ENCODE measurements around the gene MATR3.

The MATR3 gene

GRCh38 chr5:139272471-139273321 lies 20.8 kb upstream of the MATR3 start:
- DNase-seq, result peak; percentile 43 to 60

DNA sequence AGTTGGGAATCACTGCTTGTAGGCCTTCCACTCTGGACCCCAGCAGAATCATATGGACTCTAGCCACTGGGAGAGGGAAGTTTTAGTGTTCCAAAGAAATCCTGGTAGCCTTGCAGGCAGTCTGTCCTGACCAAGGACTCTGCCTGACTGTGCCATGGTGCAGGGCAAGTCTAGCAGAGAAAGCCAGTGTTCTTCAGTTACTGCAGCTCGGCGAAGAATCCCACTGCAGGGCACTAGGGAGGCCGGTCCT lies 20.3 kb upstream of the MATR3 start:
- no peak for DNase-seq

DNA sequence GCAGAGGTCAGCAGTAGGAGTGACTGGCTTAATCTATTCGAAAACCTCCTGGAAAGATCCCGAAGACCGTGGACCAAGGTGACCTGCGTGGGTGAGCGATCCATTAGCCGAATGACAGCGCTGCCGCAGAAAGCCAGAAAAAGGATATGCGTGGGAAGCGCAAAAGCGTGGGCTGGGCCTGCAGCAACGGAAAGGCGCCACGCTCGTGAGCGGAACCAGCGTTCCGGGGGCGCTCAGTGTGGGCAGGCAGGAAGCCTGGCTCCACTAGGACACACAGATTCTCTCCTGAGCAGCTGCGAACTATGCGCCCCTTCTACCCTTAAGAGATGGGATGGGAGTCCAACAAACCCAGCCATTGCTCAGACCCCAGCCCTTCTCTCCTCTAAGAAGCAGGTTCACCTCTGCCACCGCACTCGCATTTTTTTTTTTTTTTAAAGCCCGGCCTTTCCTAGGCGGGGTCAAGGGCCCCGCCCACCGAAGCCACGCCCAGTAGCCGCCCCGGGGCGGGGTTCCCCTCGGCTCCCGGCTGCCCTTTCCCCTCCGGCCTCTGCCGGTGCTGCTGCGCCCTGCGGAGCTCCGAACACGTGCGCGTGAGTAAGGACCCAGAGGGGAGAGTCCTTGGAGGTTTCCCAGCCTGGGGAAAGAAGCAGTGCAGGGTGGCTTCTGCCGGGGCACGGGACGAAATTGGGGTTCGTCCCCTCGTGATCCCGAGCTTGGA lies 19.8 kb upstream of the MATR3 start:
- DNase-seq, result peak; percentile 97

- no peak for DNase-seq
Observed at GRCh38 chr5:139275536-139275935, 18.0 kb upstream of the MATR3 start.

DNA sequence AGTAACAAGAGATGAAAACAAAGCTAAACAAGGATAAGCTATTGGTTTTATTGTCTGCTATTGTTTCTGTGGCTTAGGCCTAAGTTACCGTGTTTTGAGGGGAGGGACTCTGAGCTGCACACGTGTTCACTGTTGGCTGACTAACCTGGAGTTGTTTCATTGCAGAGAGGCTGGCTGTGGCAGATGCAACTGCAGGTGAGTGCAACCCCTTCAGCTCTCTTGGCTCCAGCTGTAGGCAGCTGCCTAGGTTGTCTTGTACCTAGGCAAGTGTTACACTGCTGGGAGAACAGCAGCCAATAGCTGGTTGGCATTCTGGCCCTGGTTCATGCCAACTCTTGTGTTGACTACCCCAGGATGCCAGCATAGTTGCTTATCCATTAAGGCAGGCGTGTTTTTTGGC lies 17.6 kb upstream of the MATR3 start:
- DNase-seq, result no peak

- no peak for DNase-seq
Observed at GRCh38 chr5:139276426-139276825, 17.1 kb upstream of the MATR3 start.

DNA sequence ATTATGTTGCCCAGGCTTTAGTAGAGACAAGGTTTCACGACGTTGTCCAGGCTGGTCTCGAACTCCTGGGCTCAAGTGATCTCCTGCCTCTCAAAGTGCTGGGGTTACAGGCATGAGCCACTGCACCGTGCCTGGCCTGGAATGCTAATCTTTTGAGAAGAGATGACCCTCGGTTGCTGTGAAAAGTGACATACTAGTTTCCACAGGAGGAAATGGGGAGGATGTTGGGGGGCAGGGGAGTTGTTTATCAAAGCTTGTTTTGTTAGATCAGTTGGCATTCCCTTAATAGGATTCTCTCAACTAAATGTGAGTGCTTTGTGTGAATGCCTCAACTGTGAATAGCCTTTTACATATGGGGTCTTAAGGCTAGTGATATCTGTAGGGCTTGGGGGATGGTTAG lies 16.4 kb upstream of the MATR3 start:
- no peak for DNase-seq

- no peak for DNase-seq
Observed at GRCh38 chr5:139278540-139279274, 14.8 kb upstream of the MATR3 start.

- DNase-seq, result no peak
Observed at GRCh38 chr5:139282197-139282557, 11.4 kb upstream of the MATR3 start.

DNA sequence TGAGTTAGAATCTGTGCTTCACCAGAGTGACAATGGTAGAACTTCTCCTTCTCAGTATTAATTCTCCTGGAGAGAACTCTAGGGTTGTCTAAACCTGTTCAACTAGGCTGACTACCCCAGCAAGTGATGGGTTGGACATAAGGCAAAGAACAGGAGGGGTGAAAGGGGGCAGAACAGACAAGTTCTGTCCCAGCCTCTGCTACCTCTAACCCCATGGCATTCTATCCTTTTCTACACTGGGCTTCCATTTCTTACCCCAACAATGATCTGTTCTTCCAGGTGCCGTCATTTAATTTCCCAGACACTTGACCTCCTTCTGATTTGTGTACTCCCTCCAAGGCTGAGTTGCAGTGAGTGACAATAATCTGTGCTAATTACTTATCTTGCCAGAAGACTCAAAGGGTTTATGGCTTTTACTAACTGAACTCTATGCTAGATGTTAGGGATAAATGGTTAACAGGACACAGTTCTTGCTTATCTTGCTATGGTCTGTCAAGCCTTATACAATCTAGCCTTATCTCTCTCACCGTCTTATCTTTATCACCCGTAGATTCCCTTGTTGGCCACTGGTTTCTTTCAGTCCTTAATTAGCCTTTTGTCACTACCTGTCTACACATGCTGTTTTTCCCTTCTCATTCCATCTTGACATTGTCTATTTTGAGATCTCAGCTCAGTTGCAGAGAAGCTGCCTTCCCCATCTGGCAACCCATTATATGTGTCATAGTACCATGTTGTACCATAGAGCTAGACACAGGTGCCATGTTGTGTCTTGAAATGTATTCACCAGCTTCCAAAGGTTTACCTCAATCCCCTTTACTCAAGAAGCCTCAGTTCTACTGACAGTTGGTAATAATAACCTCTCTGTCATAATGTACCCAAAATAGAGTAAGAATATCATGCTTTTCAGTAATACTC lies 10.0 kb upstream of the MATR3 start:
- no peak for DNase-seq

DNA sequence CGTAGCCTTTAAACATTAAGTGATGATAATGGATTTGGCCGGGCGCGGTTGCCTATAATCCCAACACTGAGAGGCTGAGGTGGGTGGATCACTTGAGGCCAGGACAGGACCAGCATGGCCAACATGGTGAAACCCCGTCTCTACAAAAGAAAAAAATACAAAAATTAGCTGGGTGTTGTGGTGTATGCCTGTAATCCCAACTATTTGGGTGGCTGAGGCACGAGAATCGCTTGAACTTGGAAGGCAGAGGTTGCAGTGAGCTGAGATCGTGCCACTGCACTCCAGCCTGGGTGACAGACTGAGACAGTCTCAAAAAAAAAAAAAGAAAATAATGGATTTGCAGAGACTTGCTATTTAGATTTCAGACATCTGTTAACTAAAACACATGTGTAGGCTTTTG lies 9.2 kb upstream of the MATR3 start:
- DNase-seq, result no peak

DNA sequence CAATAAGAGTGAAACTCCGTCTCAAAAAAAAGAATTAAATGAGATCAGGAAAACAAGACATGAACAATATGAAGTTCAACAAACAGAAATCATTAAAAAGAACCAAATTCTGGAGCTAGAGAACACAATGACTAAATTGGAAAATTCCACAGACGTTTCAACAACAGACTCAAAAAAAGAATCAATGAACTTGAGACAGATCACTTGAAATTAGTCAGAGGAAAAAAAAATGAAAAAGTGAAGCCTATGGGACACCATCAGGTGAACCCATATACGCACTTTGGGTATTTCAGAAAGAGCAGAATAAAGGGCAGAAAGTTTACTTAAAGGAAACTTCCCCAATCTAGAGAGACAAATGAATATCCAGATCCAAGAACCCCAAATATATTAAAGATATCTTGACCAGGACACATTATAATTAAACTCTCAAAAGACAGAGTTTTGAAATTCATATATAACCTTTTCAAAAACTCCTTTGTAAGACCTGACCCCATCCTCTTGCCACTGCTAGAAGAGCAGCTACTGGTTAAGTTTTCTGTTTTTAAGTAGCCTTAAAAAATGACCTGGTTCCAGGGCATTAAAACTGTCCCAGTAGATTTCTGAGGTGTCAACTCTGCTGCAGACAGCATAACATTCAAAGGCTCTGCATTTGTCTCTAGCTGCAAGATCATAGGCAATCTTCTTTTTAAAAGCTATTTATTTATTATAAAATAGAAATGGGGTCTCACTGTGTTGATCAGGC lies 7.7 kb upstream of the MATR3 start:
- DNase-seq, result no peak

- no peak for DNase-seq
Observed at GRCh38 chr5:139287890-139288635, 5.5 kb upstream of the MATR3 start.

- no peak for DNase-seq
Observed at GRCh38 chr5:139291051-139291450, 2.5 kb upstream of the MATR3 start.

GRCh38 chr5:139293202-139293506 lies 386 bp upstream of the MATR3 start:
- DNase-seq, result no peak

DNA sequence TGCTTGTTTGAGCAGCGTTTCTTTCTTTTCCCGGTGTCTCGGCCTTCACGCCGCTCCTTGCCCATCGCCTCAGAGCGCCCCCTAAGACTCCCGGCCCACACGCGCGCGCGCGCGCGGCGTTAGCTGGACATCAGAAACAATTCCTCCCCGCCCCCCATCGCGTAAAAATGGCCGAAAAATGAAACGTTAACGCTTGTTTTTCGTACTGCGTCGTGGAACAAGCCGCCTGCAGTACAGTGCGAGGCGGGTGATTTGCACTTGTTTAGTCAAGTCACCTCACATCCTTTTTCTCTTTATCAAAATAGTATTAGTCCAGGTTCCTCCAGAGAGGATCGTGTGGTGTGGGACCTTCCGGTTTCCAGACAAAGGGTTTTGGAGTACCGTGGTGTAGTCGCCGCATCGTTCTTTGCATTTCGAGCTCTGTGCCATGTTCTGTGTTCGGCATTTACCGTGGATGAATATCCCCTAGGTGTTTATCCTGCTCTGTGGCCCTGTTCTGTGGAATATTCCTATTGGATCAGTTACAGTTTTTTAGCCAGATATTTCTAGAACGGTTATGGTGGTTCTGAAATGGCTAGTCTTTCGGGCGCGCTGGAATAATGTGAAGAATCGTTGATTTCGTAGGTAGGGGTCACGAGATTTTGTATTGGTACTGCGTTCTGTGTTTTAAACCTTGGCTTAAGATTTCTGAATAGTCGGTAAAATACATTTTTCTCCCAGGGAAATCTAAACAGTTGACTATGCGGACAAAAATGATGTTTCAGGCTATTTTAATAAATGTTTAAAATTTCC lies 1.0 kb downstream of the MATR3 start:
- peak; percentile 67 to 73 for DNase-seq

DNA sequence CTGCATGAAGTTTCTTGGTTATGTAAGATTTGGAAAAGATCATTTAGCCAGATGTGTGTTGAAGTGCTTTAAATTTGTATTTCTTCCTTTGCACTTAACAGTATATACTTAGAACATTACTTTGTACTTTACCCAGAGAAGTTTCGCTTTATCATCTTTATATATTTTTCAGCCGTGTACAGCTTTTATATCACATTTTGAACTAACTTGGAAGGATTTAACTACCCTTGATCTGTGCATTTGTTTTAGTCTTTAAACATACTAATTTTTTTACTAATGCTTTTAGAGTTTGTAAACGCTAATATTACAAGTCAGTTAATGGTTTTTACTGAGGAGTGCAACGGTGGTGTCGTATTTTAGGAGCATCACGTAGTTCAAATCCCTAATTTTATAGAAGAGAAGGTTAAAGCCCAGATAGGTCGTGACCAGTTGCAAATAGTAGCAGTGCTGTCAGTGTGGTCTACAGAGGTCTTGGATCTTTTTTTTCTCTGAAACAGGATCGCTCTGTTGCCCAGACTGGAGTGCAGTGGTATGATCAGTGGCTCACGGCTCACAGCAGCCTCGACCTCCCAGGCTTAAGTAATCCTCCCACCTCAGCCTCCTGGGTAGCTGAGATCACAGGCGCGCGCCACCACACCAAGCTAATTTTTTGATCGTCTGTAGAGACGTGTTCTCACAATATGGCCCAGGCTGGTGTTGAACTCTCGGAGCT lies 2.0 kb downstream of the MATR3 start:
- DNase-seq, result no peak

GRCh38 chr5:139296198-139296597 lies 2.7 kb downstream of the MATR3 start:
- DNase-seq, result no peak

- no peak for DNase-seq
Observed at GRCh38 chr5:139296862-139297326, 3.4 kb downstream of the MATR3 start.
